Raji (cell line): ENCODE results near the gene COA1.

Experiments
- POLR2A ChIP-seq: IDR thresholded peaks from 2 replicates; pipeline ENCODE4 v1.6.1; 2011; ENCODE audit warnings: low read depth, low read length, control low read depth; ENCODE audit not compliant: insufficient read depth

COA1 gene

DNA sequence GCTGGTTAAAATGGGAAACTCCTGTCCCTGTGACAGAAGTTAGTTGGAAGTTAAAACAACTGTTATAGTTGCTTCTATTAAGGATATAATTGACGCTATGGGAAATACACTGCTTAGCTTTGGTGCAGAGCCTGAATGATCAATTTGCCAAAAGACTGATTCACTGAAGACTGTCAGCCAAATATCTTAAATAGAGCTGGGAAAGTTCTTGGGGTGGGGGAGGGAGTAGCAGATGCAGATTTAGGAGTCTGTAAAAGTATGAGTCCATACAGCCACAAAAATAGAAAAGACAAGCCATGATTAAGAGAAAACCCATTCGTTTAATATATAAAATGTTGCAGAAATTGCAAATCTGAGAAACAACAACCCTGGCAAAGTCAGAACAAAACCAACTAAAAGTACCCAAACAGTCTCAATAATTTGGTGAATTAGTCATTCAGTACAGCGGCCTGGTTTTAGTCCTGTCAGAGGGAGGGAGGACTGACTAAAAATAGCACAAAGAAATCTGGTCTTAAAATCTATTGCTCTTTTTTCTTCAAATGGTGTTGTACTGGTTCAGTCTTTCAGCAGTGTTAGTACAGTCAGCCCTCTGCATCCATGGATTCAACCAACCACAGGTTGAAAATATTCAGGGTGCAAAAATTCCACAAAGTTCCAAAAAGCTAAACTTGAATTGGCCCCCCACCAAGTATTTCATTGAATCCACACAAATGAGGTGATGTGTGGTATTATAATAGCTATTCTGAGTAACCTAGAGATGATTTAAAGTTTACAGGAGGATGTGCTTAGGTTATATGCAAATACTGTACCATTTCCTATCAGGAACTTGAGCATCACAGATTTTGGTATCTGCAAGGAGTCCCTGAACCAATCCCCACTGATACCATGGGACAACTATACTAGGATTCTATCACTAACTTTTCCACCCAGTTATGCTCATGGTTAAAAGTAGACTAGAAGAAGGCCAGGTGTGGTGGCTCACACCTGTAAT lies 116.4 kb downstream of the COA1 start:
- no peak for TF ChIP-seq POLR2A

DNA sequence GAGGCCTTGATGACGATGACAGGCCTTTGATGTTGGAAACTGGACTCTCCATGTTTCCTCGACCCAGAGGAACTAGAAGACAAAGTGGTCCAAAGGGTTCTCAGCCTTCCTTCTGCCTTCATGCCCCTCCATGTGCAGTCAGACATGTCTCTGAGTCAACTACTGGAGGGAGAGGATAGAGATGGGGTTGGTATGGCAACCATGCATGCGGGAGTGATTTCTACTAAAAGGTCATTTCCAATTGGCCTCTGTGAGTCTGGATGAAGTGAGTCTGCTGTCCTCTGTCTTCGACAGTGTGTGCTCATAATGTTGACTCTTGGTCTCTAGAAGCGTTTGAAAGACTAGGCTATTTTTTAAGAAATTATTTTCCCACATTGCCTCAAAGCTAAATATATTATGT lies 117.2 kb downstream of the COA1 start:
- no peak for TF ChIP-seq POLR2A

GRCh38 chr7:43609097-43609496 lies 120.2 kb downstream of the COA1 start:
- TF ChIP-seq POLR2A, result no peak

GRCh38 chr7:43604251-43604650 lies 125.1 kb downstream of the COA1 start:
- TF ChIP-seq POLR2A, result no peak

DNA sequence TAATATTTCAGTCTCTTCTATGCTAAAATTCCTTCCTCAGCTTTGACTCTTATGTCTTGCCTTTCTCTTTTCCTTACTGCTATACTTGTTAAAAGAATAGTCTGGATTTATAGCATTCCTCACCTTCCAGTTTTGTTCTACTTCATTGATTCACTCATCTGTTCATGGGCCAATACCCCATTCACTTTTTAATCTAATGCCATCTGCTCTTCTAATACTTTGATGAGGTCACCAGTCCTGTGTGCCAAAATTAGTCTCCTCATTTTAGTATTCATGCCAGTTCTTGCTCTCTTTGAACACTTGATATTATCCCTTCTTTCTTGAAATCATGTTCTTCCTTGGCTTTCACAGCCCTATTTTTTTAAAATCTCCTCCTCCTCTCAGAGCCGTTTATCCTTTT lies 127.1 kb downstream of the COA1 start:
- no peak for TF ChIP-seq POLR2A

- no peak for TF ChIP-seq POLR2A
These were observed 129.3 kb downstream of the COA1 start for GRCh38 chr7:43600056-43600455.

DNA sequence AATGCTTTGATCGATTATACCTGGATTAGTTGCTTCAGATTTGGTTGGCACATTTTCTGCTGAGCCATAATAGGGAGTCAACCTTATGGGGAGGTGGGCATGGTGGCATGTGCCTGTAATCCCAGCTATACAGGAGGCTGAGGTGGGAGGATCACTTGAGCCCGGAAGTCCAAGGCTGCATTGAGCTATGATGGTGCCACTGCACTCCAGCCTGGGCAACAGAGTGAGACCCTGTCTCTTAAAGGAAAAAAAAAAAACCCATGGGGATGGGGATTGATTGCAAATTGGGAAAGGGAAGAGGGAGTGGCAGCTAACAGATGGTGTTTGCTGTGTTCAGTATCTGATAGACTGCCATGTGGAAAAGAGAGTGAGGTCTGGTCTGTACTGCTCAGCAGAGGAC lies 135.3 kb downstream of the COA1 start:
- no peak for TF ChIP-seq POLR2A

DNA sequence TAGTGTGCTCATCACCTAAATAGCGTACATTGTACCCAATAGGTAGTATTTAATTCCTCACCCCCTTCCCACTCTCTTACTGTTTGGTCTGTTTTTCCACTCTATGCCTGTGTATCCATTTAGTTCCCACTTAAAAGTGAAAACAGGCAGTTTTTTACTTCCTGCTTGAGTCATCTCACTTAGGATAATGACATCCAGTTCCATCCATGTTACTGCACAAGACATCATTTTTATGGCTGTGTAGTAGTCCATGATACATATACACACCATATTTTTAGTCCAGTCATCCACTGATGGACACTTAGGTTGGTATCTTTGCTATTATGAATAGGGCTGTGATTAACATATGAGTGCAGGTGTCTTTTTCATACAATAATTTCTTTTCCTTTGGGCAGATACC lies 136.3 kb downstream of the COA1 start:
- no peak for TF ChIP-seq POLR2A

GRCh38 chr7:43592326-43592725 lies 137.0 kb downstream of the COA1 start:
- TF ChIP-seq POLR2A, result no peak

- TF ChIP-seq POLR2A, result no peak
These were observed 137.7 kb downstream of the COA1 start for GRCh38 chr7:43591558-43592180.

DNA sequence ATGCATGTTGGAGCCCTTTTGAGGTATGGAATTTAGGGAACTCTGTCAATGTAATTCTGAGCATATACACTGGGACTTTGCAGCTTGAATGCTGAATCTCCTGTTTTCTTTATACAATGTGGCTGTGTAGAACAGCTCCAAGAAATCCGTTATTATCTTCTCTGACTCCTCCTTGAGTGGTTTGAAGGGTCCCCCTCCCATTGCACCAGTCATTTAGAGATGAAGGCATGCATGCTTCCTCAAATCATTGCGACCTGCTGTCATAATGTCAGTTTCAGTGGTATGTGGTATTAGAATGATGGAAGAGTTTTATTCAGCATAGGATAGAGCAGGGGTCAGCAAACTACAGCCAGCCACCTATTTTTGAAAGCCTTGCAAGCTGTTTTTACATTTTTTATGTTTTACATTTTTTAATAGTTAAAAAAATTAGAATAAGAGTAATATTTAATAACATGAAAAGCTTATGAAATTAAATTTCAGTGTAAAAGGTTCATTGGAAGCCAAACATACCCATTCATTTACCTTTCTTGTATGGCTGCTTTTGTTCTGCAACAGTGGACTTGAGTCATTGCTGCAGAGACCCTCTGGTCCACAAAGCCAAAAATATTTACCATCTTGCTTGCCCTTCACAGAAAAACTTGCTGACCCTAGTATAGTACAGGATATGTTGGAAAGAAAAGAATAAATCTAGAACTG lies 138.3 kb downstream of the COA1 start:
- no peak for TF ChIP-seq POLR2A

- no peak for TF ChIP-seq POLR2A
These were observed 139.6 kb downstream of the COA1 start for GRCh38 chr7:43589728-43590127.
